SK-N-DZ (cell line): Measurements from ENCODE around the gene AEBP1.

Source experiments
- DNase-seq: peaks from one replicate; pipeline ENCODE4 v3.0.0-alpha.2; 2015; ENCODE audit warnings: low spot score

The AEBP1 gene

DNA sequence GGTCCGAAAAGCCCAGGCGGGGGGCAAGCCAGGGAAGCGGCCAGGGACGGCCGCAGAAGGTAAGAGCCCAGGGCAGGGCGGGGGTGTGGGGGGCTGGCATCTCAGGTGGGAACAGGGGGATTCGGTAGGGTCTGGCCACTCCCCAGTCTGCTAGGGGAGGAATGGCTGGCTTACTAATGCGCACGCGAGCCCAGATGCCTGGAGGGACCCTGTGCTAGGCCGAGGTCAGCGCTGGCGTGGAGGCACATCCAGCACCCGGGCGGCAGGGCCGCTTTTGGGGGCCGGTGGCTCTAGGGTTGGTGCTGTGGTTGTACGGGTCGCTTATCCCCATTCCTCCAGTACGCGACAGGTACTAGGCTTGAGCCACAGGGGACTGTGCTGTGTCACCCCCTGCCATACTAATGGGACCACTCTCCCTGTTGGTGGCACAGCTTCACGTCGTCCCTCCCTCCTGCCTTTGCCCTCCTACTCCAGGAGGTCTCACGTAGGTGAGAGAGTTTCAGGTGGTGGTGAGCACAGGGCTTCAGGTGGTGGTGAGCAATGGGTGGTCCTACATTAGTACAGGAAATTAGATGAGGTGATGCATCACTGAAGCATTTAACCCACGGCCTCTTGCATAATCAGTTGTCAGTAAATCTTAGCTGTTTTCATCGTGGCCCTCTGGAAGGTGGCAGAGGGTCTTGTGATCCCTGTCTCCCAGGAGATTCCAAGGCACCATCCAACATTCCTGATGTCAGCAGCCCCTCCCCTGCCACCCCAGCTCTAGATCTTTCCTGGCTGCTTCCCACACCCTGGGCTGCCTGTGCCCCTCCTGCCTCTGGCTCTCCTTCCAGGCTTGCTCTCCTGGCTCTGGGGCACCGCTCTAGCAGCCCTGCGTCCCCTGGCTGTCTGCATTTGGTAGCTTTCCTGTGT lies 971 bp downstream of the AEBP1 start:
- no peak for DNase-seq

- DNase-seq: no peak
Measured at GRCh38 chr7:44105832-44106231, 1.7 kb downstream of the AEBP1 start.

DNA sequence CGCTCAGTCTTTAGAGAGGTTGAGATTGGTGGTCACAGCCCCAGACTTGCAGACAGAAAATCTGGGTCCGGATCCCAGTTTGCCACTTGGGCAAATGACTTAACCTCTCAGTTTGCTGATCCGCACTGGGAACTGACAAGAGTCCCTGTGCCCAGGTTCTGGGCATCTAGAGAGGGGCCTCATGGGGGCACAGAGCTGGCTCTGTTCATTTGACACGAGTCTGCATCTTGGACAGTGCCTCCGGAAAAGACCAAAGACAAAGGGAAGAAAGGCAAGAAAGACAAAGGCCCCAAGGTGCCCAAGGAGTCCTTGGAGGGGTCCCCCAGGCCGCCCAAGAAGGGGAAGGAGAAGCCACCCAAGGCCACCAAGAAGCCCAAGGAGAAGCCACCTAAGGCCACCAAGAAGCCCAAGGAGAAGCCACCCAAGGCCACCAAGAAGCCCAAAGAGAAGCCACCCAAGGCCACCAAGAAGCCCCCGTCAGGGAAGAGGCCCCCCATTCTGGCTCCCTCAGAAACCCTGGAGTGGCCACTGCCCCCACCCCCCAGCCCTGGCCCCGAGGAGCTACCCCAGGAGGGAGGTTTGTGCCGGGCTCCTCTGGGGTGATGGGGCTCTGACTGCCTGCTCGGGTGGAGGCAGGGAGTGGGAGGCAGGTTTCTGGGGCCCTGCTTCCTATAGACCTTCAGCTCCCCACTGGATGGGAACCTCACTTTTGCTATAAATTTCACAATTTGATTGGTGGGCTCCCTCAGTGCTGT lies 2.3 kb downstream of the AEBP1 start:
- no peak for DNase-seq

GRCh38 chr7:44107116-44107960 lies 3.2 kb downstream of the AEBP1 start:
- no peak for DNase-seq

- DNase-seq: no peak
Measured at GRCh38 chr7:44107961-44108767, 4.0 kb downstream of the AEBP1 start.

GRCh38 chr7:44108768-44109750 lies 4.9 kb downstream of the AEBP1 start:
- DNase-seq: no peak

DNA sequence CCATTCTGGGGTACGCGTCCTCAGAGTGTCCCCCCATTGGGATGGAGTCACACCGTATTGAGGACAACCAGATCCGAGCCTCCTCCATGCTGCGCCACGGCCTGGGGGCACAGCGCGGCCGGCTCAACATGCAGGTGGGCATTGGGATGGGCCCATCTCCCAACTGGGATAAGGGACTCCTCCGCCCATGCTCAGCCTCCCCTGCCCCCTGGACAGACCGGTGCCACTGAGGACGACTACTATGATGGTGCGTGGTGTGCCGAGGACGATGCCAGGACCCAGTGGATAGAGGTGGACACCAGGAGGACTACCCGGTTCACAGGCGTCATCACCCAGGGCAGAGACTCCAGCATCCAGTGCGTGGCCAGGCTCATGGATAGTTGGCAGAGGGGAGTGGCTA lies 5.8 kb downstream of the AEBP1 start:
- no peak for DNase-seq

DNA sequence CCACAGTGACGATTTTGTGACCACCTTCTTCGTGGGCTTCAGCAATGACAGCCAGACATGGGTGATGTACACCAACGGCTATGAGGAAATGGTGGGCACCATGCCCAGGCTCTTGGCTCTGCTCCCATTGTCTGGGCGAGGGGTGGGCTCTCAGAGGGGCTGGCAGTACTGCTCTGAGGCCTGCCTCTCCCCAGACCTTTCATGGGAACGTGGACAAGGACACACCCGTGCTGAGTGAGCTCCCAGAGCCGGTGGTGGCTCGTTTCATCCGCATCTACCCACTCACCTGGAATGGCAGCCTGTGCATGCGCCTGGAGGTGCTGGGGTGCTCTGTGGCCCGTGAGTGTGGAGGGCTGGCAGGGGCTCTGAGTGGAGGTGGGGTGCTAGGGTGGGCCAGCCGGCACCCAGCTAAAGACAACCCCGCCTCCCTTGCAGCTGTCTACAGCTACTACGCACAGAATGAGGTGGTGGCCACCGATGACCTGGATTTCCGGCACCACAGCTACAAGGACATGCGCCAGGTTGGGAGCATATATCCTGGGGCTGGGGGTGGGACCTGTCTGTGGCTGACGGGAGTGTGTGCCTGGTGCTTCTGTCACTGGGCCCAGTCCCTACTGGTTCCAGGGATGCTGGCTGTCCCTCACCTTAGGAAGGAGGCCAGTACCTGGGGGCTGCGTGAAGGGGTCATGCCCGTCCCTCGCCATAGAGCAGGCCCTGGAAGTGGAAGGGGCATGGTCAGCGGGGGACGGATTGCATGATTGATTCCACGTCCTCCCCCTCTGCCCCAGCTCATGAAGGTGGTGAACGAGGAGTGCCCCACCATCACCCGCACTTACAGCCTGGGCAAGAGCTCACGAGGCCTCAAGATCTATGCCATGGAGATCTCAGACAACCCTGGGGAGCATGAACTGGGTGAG lies 6.8 kb downstream of the AEBP1 start:
- DNase-seq: no peak

GRCh38 chr7:44111761-44112160 lies 7.6 kb downstream of the AEBP1 start:
- no peak for DNase-seq

DNA sequence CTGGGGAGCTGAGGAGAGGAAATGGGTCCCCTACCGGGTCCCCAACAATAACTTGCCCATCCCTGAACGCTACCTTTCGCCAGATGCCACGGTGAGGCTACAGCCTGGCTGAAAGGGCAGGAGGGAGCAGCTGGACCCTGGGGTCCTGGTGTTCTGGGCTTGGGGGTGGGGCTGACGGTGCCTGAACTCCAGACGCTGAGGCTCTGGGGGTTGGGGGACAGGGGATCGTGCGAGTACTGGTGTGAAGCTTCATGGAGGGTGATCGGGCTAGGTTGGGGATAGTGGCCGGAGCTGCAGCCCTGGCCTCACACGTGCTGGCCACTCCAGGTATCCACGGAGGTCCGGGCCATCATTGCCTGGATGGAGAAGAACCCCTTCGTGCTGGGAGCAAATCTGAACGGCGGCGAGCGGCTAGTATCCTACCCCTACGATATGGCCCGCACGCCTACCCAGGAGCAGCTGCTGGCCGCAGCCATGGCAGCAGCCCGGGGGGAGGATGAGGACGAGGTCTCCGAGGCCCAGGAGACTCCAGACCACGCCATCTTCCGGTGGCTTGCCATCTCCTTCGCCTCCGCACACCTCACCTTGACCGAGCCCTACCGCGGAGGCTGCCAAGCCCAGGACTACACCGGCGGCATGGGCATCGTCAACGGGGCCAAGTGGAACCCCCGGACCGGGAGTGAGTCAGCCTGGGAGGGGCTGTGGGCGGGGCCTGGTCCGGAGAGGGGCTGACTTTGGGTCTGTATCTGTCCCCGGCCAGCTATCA lies 8.3 kb downstream of the AEBP1 start:
- no peak for DNase-seq

- no peak for DNase-seq
Measured at GRCh38 chr7:44112997-44113763, 9.0 kb downstream of the AEBP1 start.

- no peak for DNase-seq
Measured at GRCh38 chr7:44113764-44114354, 9.7 kb downstream of the AEBP1 start.

- DNase-seq: no peak
Measured at GRCh38 chr7:44114586-44115310, 10.6 kb downstream of the AEBP1 start.

GRCh38 chr7:44116087-44116788 lies 12.1 kb downstream of the AEBP1 start:
- DNase-seq: no peak
